Adrenal gland (tissue), 5 donors: Measurements from ENCODE around the gene RIPOR1.
A peak's percentile ranks its signal among the peaks of the same experiment; 100 is the strongest.

Experiments used
- CTCF ChIP-seq, 6 experiments: fragments of 450-650 bp in 4 of 6; fragments of 200-600 bp in 2 of 6; sonication (generic) in 1 of 6; IDR thresholded peaks; 1 replicate in 5 of 6; 2 replicates in 1 of 6; pipeline versions ENCODE4 v1.5.1 to v1.8.0; 2016 to 2021; ENCODE audit warnings: antibody characterized with exemption in 6 of 6, mild to moderate bottlenecking in 2 of 6, moderate library complexity in 1 of 6
- POLR2A ChIP-seq, 2 donors: fragments of 450-650 bp; IDR thresholded peaks; one replicate each; pipeline ENCODE4 v1.6.1; 2017; ENCODE audit warnings: antibody characterized with exemption in 2 of 2, mild to moderate bottlenecking in 2 of 2, moderate library complexity in 1 of 2
- donor health status: DM: no; HTN: no; CAD: no.

GRCh38 chr16:67528870-67529581, 397 bp downstream of the RIPOR1 start:
- TF ChIP-seq POLR2A (IDR thresholded peaks at IDR 0.05) (peak; percentile 17 to 55), CTCF (IDR thresholded peaks at IDR 0.05) (no peak)
